ENCODE measurements around the gene CMC4.
A peak's percentile ranks its signal among the peaks of the same experiment; 100 is the strongest.

Gene CMC4

GRCh38 chrX:155070975-155071693, at the start of gene CMC4, which contains the start of the genes BRCC3 and MTCP1:
CMC4 (minus strand) TSS chrX:155071136; CDS start chrX:155064023, 7,113 bp downstream.
BRCC3 (plus strand) TSS chrX:155071508; CDS start chrX:155071528, 20 bp downstream.
MTCP1 (minus strand) TSS chrX:155071136; CDS start chrX:155066010, 5,126 bp downstream.
- DNase-seq = peak; percentile 69

- DNase-seq = no peak
Measured at GRCh38 chrX:155115174-155115819, 44.4 kb upstream of the CMC4 start.

- no peak for DNase-seq
Measured at GRCh38 chrX:155113097-155113496, 42.2 kb upstream of the CMC4 start.

GRCh38 chrX:155112171-155112570, 41.2 kb upstream of the CMC4 start:
- DNase-seq = no peak

- no peak for DNase-seq
Measured at GRCh38 chrX:155108427-155108826, 37.5 kb upstream of the CMC4 start.

GRCh38 chrX:155105919-155106318, 35.0 kb upstream of the CMC4 start:
- DNase-seq = no peak

GRCh38 chrX:155094468-155095061, 23.6 kb upstream of the CMC4 start:
- DNase-seq = no peak

- no peak for DNase-seq
Measured at GRCh38 chrX:155086961-155087735, 16.2 kb upstream of the CMC4 start.

GRCh38 chrX:155086202-155086840, 15.4 kb upstream of the CMC4 start:
- no peak for DNase-seq

GRCh38 chrX:155071694-155072280, 851 bp upstream of the CMC4 start:
- no peak for DNase-seq

GRCh38 chrX:155070663-155070974, 317 bp downstream of the CMC4 start:
- DNase-seq = no peak

- DNase-seq = no peak
Measured at GRCh38 chrX:155070038-155070437, 898 bp downstream of the CMC4 start.

- no peak for DNase-seq
Measured at GRCh38 chrX:155069414-155069813, 1.5 kb downstream of the CMC4 start.

- DNase-seq = no peak
Measured at GRCh38 chrX:155068165-155068564, 2.8 kb downstream of the CMC4 start.

GRCh38 chrX:155065035-155065734, 5.8 kb downstream of the CMC4 start:
- DNase-seq = no peak

GRCh38 chrX:155061760-155062159, 9.2 kb downstream of the CMC4 start:
- no peak for DNase-seq

GRCh38 chrX:155056877-155057792, 13.8 kb downstream of the CMC4 start:
- DNase-seq = no peak

- no peak for DNase-seq
Measured at GRCh38 chrX:155056471-155056870, 14.5 kb downstream of the CMC4 start.

GRCh38 chrX:155055494-155055893, 15.4 kb downstream of the CMC4 start:
- DNase-seq = no peak

GRCh38 chrX:155054255-155054654, 16.7 kb downstream of the CMC4 start:
- no peak for DNase-seq

- DNase-seq = no peak
Measured at GRCh38 chrX:155053656-155054055, 17.3 kb downstream of the CMC4 start.
